DOHH2 (cell line): ENCODE data around the gene SMAD5.

Experiments
- CTCF ChIP-seq: fragments of 200-600 bp; sonication (generic); IDR thresholded peaks from one replicate; pipeline ENCODE4 v1.5.1; 2014; ENCODE audit warnings: antibody characterized with exemption, mild to moderate bottlenecking, low read depth, low read length; ENCODE audit not compliant: poor library complexity, severe bottlenecking
- EZH2phosphoT487 ChIP-seq: fragments of 200-600 bp; sonication (generic); IDR thresholded peaks from 2 replicates; pipeline ENCODE4 v1.6.1; 2017; ENCODE audit warnings: borderline replicate concordance, mild to moderate bottlenecking, antibody characterized with exemption, low read length, moderate library complexity, mixed read lengths

- TF ChIP-seq EZH2phosphoT487 = no peak
- TF ChIP-seq CTCF = no peak
These were observed 28.2 kb upstream of the SMAD5 start for GRCh38 chr5:136104306-136104965.
